NCI-H146 treated with DMSO at 0.1 percent for 48 hours (cell line): ENCODE data around the gene ENOSF1.
"Not testable (repeated sequence)": the region's sequence is repeated elsewhere in the genome, so short reads cannot be mapped to it uniquely, and the experiment has no call there.

Experiments
- DNase-seq: peaks from one replicate; lab custom pipeline; 2025; ENCODE audit not compliant: unreplicated experiment; lab: John Stamatoyannopoulos, UW

Gene ENOSF1

DNA sequence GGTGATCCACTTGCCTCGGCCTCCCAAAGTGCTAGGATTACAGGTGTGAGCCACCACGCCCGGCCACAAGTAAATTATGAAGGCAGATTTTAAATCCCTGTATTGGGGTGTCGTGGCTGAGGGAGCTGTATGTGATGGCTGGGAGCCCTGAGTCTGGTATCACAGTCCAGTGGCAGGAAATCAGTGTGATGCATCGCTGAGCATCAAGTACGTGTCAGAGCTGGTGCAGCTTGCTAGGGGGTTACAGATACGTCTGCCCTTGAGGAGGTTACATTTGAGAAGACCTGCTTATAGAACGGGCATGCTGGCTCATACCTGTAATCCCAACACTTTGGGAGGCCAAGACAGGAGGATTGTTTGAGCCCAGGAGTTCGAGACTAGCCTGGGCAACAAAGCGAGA lies 4.3 kb downstream of the ENOSF1 start:
- DNase-seq = no peak

DNA sequence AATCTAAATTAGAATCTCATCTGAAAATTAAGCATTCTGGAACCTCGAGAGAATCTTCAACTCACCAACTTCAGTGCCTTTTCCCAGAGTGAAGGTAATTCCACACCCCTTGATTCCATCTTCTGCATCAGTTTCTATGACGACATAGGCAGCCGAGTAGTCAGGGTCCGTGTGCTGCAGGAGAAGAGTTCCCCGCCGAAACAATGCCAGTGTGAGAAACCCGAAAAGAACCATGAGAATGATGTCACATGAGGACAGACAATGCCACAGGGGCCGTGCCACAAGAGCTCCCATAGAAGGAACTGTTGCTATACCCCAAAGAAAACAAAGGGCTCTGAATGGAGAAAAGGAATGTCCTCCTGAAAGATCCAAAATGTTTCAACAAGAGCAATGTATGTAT lies 6.0 kb downstream of the ENOSF1 start:
- DNase-seq = no peak

DNA sequence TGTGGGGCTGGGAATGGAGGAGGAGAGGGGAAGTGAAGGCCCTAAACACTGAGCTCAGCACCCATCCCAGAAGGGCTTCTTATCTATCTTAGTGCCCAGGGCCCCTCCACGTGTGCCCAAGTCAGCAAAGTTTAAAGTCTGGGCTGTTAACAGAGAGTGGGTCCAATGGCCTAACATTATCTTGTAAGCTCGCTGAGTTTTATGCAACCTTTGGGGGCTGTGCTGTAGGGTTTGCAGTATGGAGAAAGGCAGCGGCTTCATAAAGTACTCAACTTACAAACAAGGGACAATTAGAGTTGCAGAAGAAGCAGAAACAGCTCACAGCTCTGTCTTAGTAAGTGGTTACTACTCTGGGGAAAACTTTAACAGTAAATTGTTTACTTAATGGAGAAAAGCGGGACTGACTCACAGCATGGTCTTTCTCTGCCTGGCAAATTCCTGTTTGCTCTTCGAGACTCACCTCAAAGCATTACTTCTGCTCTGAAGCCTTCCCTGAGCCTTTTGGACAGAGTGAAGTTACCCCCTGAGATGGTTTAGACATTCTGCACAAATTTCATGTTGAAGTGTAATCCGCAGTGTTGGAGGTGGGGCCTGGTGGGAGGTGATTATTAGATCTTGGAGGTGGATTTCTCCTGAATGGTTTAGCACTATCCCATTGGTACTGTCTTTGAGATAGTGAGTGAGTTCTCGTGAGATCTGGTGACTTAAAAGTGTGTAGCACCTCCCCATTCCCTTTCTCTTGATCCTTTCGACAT lies 9.0 kb downstream of the ENOSF1 start:
- DNase-seq = no peak

DNA sequence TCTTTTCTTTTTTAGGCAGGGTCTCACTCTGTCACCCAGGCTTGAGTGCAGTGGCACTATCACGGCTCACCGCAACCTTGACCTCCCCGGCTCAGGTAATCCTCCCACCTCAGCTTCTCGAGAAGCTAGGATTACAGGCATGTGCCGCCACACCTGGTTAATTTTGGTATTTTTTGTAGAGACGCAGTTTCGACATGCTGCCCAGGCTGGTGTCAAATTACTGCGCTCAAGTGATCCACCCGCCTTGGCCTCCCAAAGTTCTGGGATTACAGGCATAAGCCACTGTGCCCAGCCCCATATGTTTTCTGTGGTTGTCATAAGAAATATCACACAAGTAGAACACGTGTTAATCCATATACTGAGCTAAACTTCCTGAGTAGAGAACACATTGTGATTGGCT lies 14.6 kb downstream of the ENOSF1 start:
- DNase-seq = no peak

DNA sequence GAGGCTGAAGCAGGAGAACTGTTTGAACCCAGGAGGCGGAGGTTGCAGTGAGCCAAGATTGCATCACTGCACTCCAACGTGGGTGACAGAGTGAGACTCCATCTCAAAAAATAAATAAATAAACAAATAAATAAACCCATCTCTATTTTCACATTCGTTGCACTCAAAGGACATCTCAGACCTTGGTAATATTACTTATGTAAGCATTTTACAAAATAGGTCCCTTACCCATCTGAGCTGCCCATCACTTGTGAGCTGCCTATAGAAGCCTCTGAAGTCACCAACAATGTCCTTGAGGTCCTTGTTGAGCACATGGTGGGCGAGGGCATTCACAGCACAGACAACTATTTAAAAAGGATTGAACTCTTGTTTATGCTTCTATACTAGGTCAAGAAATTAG lies 15.4 kb downstream of the ENOSF1 start:
- DNase-seq = no peak

DNA sequence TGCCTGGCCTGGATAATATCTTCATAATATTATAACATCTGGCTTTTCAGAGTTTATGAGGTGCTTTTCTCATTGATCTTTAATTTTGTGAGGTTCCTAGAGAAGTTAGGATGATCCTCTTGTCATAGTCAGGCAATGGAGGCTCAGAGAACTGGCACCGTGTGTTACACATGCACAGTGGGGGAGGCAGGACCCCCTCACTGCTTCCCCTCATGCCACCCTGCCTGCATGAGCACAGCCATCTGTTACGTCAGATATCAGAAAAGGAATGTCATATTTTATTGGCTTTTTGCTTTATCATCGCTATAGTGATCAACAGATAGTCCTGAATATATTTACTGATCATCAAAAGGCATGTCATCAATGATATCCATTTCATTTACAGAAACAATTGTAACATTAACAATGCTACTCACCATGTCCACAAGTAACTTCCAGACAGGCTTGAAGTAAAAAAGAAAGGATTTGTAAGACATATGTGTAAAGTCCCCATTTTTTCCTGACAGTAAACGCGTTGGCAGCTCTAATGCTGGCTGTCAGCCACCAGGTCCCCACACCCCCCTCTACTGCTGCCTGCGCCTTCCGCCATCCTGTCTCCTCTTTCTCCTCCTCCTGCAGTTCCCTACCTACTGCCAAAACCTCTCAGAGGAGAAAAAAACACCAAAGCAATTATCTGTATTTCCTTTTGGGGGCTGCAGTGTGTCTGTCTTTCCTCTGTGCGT lies 18.8 kb downstream of the ENOSF1 start:
- DNase-seq = no peak

DNA sequence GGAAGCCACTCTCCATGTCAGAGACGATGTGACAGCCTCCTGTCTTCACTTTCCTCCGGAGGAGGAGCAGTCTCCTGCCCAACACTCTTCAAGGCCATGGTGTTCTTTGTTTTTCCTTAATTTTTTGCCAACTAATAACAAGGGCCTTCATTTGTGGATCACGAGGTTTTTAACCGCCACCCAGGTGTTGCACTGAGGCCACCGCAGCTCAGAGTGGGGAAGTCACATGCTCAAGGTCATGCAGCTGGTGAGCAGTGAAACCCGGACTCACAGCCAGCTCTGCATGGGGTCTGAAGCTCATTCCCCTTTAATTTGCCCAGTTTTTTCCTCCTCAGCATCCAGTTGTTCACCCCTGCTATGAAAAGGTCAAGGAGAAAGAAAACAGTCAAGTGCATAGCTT lies 19.6 kb downstream of the ENOSF1 start:
- DNase-seq = no peak

DNA sequence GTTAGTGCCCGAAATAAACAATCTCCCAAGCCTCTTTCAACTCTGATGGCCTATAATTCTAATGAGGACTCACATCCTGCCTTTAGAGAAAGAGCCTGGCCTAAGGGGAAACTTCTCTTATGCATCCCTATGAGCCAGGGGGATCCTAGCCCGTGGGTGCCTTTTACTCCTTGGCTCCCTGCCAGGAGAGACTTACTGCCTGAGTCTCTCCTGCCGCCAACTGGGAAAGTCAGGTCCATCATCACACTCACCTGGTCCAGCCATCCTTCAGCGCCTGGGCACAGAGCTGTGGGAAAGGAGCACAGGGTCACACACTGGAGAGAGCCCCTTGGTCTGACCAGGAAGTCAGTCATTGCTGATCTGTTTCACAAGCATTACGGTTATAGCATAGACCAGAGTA lies 24.1 kb downstream of the ENOSF1 start:
- DNase-seq = no peak

DNA sequence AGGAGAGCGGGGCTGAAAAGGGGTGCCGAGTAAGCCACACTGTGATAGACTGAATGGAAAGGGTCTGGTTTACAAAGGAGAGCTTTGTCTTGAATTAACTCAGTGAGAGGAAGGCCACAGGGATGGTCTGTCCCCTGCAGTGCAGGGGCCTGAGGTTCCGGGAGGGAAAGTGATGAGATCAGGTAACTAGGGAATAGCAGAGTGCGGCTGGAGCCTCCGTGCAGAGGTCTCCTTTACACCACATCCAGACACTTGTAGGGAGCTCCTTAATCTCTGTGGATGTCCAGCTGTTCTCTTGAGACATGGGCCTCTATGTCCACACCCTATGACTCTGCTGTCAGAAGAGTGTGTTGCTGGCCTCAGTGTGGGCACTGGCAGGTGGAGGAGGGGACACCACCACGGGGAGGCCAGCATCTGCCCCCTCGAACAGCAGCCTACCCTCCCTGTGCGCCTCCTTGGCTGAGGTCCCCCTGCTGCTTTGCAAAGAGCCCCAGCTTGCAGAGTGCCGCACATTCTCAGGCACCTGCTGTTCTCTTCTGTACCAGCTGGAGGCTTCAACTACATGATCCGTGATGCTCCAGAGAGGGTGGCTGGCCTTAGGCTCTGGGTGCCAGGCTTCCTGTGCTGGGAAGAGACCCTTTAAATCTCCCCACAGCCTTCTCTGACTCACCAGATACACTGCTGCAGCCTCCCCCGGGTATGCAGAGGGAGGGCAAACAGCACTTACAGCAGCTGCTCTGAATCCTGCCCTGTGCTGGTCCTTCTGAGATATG lies 25.9 kb downstream of the ENOSF1 start:
- no peak for DNase-seq

DNA sequence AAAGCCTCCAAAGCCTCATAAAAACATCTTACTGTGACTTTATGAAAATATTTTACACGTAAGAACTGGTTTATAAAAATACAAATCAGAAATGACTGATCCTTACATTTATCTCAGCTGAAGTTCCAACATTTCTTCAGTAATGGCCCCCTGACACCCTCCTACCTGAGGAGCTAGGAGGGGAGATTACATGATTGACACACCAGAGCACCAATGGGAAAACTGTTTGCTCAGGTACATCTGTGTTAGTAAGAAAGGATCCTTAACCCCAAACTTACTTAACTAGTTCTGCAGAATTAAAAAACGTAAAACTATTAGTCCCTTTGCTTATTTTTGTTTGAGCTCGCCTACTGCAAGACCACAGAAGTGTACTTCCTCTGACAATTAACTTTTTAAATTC lies 27.0 kb downstream of the ENOSF1 start:
- no peak for DNase-seq

DNA sequence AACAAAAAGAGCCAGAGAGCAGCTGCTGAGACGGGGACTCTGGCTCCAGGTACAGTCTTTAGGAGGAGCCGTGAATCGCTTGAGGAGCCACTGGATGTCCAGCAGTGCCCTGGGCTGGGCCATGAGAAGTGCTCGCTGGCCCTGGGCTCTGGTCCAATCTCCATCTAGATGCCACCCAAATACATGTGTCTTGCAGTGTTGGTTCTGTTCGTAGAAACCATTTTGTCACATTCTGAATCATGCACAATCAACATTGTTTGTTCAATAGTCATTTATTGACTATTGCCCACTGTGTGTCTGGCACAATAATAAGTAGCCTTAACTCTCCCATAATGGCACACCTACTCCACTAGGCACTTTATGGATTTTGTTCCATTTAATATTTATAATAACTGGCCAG lies 28.9 kb downstream of the ENOSF1 start:
- no peak for DNase-seq

DNA sequence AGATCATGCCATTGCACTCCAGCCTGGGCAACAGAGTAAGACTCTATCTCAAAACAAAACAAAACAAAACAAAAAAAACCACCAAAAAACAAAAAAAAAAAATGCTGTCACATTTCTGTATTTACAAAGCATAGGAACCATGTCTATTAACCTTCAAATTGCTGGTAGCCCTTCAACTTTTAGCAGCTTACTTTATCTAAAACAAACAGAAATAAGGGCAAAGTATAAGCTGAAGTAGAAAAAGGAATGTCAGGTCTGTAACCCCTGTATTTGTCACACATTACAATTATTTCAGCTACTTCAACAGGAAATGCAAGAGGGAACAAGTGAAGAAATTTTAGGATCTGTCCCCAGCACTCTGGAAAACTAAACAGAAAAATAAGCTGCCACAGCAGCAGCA lies 29.6 kb downstream of the ENOSF1 start:
- no peak for DNase-seq

DNA sequence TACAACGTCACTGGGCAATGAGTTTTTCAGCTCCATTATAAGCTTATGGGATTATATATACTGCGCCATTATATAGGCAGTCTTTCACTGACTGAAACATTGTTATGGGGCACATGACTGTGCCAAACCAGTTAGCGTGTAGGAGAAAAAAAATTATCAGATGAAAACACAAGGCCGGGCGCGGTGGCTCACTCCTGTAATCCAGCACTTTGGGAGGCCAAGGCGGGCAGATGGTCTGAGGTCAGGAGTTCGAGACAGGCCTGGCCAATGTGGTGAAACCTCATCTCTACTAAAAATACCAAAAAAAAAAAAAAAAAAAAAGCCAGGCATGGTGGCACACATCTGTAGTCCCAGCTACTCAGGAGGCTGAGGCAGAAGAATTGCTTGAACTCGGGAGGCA lies 30.0 kb downstream of the ENOSF1 start:
- DNase-seq = not testable (repeated sequence)

DNA sequence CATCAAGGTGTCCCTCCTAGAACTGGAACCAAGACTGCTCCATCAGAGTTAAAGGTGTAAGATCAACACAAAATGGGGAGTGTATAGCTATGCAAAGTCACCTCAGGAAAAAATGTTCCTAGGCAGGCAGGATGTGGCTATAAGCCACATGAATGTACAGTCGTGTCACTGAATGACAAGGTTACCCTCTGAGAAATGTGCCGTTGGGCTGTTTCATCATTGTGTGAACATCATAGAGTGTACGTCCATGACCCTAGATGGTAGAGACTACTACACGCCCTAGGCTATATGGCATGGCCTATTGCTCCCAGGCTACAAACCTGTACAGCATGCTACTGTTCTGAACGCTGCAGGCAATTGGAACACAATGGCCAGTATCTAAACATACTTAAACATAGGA lies 30.4 kb downstream of the ENOSF1 start:
- no peak for DNase-seq

DNA sequence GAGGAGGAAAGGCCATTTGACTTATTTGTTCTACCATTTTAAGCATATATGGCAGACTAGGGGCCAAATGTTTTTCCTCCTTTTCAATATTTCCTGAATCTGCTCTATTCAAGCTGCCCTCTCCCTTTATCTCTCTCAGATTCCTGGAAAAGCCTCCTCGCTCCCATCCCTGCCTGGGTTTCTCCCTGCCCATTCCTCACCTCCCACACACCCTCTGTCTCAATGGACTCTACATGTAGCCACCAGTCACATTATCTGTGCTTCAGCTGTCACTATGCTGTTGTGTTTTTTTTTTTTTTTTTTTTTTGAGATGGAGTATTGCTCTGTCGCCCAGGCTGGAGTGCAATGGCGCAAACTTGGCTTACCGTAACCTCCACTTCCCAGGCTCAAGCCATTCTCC lies 32.0 kb downstream of the ENOSF1 start:
- DNase-seq = no peak

DNA sequence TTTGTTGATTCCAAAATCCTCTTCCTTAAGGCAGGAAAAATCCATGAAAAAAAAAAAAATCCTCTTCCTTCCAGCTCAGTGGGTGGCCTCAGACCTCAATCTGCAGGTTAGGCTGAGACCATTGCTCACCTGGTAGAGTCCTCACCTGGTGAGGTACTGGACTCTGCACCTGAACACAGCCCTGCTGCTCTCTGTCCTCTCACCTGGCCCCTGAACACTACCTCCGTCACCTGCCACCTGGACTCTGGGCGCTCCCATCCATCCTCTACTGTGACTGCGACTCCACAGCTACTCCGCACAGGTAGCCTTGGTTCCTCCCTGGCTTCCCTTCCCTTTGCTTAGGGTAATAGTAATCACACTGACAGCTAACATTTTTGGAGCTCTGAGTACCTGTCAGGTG lies 32.9 kb downstream of the ENOSF1 start:
- DNase-seq = no peak

DNA sequence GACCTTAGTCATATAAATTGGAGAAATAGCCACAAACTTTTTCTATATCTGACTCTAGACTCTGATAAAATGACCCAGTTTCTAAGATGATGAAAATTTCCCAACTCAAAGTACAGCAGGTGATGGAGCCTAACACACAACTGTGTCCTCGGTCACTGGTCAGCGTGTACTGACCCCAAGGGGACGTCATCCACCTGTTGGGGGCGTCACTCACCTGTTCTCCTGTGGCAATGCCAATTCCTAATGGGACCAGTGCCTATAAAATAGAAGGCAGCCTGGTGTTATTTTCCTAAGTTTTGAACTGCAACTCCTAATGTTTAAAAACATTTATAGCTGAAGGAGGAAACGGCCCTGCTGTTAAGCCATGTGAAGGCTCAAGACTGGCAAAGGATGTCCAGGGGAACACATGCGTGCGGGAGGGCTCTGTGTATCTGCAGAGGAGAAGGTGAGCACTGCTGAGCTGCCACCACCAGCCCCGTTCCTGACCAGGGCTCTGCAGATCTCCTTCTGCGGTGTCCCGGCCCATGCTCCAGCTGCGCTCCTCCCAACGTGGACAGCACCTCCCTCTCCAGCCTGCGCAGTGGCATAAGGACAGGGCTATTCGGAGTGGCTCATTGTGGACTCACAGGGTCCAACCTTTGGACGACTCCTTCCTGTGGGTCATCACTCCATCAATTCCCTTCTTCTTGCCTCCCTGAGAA lies 33.8 kb downstream of the ENOSF1 start:
- no peak for DNase-seq

DNA sequence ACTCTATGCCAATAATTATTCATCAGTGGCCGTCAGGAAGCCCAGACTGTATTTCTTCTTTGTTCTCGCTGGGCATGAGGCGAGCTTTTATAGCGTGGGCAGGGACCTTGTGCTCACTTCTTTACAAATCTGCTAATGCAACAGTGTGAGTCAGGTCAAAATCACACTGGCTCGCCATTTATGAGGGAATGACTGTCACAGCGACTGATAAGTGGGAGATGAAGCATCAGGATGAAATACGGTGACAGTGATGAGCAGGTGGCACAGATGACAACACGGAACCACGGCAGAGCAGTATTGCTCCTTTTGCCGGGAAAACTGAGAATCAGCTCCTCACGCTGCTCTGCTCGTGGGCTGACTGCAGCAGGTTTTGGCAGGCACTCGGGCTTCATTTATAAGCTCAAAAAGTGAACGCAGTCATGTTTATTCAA lies 34.5 kb downstream of the ENOSF1 start:
- no peak for DNase-seq

DNA sequence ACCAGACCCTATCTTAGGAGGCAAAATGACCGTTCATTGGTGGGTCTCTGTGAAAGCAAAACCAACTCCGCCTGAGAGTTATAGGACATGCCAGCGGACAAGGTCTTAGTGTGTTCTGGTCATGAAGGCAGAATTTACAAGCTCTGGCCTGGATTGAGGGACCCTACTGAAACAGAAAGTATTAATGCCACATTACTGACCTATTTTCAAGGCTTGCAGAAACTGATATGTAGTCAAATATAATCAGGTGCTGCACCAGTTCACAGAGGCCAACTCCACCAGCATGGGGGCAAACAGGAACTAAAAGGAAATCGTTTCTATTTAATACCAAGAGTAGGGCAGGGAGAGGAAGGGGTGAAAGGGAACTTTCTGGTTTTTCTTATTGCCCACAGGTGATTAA lies 35.3 kb downstream of the ENOSF1 start:
- DNase-seq = no peak

DNA sequence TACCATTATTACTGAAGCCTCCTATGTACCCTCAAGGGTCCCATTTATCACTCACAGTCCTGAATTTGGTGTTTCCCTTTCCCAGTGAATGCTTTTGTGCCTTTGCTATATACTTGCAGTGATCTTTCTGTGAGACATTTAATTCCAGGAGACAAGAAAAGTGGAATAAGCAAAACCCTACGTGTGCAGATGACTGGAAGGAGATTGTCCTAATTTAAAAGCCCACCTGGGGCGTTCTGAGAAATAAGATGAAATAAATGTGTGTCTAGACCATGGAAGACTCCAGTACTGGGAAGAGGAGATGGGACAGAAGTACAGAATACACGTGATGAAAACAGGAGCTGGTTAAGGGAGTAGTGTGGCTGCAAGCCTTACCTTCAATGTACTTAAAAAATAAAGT lies 35.7 kb downstream of the ENOSF1 start:
- DNase-seq = no peak

DNA sequence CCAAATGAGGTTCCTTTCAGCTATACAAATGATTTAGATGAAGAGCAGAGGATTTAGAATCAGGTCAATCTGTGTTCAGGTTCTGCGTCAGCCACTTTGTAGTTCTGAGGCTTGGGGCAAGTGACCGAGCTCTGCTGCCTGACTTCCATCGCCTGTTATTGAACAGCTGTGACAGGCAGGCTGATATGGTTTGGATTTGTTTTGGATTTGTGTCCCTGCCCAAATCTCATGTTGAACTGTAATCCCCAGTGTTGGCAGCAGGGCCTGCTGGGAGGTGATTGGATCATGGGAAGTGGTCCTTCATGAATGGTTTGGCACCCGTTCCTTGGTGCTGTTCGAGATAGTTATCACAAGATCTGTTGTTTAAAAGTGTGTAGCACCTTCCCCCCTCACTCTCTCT lies 36.4 kb downstream of the ENOSF1 start:
- DNase-seq = no peak
